GM12875 (cell line): ENCODE measurements around the gene PIK3R4.

ENCODE experiments used
- H3K4me3 ChIP-seq: one replicate; pipeline ENCODE4 v1.5.1; 2011; ENCODE audit warnings: low read depth, low read length, control low read depth
- CTCF ChIP-seq: IDR thresholded peaks from 2 replicates; pipeline ENCODE4 v1.5.1; 2011; ENCODE audit warnings: low read depth, mild to moderate bottlenecking, control low read depth, inconsistent platforms, low read length, moderate library complexity, borderline replicate concordance; ENCODE audit not compliant: insufficient read depth

The PIK3R4 gene

GRCh38 chr3:130692455-130692854 is 54.2 kb downstream of the PIK3R4 start:
- H3K4me3 ChIP-seq: no peak overlapping the region
- TF ChIP-seq CTCF: no peak

- H3K4me3 ChIP-seq: no peak overlapping the region
- no peak for TF ChIP-seq CTCF
Observed at GRCh38 chr3:130688697-130689470, 57.7 kb downstream of the PIK3R4 start.

GRCh38 chr3:130688015-130688688 is 58.5 kb downstream of the PIK3R4 start:
- H3K4me3 ChIP-seq: no peak overlapping the region
- no peak for TF ChIP-seq CTCF

- TF ChIP-seq CTCF: no peak
- H3K4me3 ChIP-seq: no peak overlapping the region
Observed at GRCh38 chr3:130687327-130687726, 59.3 kb downstream of the PIK3R4 start.

- TF ChIP-seq CTCF: no peak
- H3K4me3 ChIP-seq: no peak overlapping the region
Observed at GRCh38 chr3:130686833-130687232, 59.8 kb downstream of the PIK3R4 start.

GRCh38 chr3:130682131-130682530 is 64.5 kb downstream of the PIK3R4 start:
- no peak overlapping the region for H3K4me3 ChIP-seq
- no peak for TF ChIP-seq CTCF

GRCh38 chr3:130679218-130679617 is 67.4 kb downstream of the PIK3R4 start:
- no peak overlapping the region for H3K4me3 ChIP-seq
- no peak for TF ChIP-seq CTCF
